ENCODE measurements around the gene INPP5A. TPM values are rescaled to one million over a fixed set of nuclear protein-coding genes. Genes with fewer than 3 reads are reported as not detected.
"Not testable (repeated sequence)": the region's sequence is repeated elsewhere in the genome, so short reads cannot be mapped to it uniquely, and the experiment has no call there.

Gene INPP5A
- total RNA-seq, 1 donor from 2014 or later, result 41.0 TPM

- Mint-ChIP-seq H3K4me3 (no peak overlapping the region), H3K36me3 (no peaks in the 10 kb centered on the region), H3K9me3 (no peaks in the 10 kb centered on the region), H3K4me1 (no peaks in the 10 kb centered on the region), H3K27ac (no peak overlapping the region), H3K27me3 (ENCODE audit: low read depth) (no peaks in the 10 kb centered on the region)
- TF ChIP-seq CTCF (IDR thresholded peaks at IDR 0.05; ENCODE audit: unreplicated experiment), result no peak
- no peak for DNase-seq (ENCODE audit: low spot score in 2 of 2, unreplicated experiment in 2 of 2)
These were observed 34.9 kb upstream of the INPP5A start for GRCh38 chr10:132502544-132503300.

DNA sequence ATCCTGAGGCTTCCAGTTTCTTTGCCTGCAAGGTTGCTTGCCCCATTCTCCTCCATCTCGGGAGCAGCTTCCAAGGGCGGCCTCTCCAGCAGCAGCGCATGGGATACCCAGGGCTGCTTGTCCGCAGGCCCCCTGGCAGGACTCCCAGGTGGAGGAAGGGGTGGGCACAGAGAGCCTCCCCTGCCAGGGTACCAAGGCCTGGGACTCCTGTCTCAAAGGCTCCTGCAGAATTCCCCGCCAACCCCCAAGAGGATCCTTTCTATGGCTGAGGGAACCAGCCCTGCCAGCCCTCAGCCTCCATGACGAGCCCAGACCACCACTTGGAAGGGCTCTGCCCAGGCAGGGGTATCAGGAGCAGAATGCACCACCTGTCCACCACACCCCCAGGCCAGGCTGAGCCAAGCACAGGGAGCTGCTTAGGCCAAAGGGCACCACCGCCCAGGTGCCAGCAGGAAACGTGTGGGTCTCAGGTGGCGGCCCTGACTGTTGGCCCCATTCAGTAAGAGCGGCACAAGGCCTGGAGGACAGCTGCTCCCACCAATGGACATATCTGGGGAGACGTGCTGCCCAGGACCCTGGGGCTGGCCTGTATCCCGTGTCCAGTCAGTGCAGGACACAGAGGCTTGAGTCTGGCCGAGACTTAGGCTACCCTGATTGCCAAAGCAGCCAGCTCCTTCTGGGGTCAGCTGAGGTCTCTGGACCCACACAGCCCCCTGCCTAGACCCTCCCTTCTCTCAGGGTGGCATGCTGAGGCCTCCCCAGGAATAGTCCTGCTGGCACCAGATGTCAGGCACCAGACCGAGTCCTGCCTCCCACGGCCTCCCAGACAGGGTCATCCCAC, 33.8 kb upstream of the INPP5A start:
- H3K27ac Mint-ChIP-seq, result no peak overlapping the region
- TF ChIP-seq CTCF (IDR thresholded peaks at IDR 0.05; ENCODE audit: unreplicated experiment), result no peak
- no peak for DNase-seq (ENCODE audit: low spot score in 2 of 2, unreplicated experiment in 2 of 2)
- H3K27me3 Mint-ChIP-seq (ENCODE audit: low read depth), result no peaks in the 10 kb centered on the region
- H3K4me3 Mint-ChIP-seq, result no peak overlapping the region
- no peaks in the 10 kb centered on the region for H3K9me3 Mint-ChIP-seq
- H3K4me1 Mint-ChIP-seq, result no peaks in the 10 kb centered on the region
- H3K36me3 Mint-ChIP-seq, result no peaks in the 10 kb centered on the region

GRCh38 chr10:132504501-132505272, 32.9 kb upstream of the INPP5A start:
- Mint-ChIP-seq H3K4me1 (no peaks in the 10 kb centered on the region), H3K4me3 (no peak overlapping the region), H3K27ac (no peak overlapping the region), H3K36me3 (no peaks in the 10 kb centered on the region), H3K9me3 (no peaks in the 10 kb centered on the region), H3K27me3 (ENCODE audit: low read depth) (no peaks in the 10 kb centered on the region)
- TF ChIP-seq CTCF (IDR thresholded peaks at IDR 0.05; ENCODE audit: unreplicated experiment), result no peak
- no peak for DNase-seq (ENCODE audit: low spot score in 2 of 2, unreplicated experiment in 2 of 2)

- not testable (repeated sequence) for H3K4me1 Mint-ChIP-seq, H3K27ac Mint-ChIP-seq, H3K4me3 Mint-ChIP-seq
These were observed 32.0 kb upstream of the INPP5A start for GRCh38 chr10:132505546-132505945.

DNA sequence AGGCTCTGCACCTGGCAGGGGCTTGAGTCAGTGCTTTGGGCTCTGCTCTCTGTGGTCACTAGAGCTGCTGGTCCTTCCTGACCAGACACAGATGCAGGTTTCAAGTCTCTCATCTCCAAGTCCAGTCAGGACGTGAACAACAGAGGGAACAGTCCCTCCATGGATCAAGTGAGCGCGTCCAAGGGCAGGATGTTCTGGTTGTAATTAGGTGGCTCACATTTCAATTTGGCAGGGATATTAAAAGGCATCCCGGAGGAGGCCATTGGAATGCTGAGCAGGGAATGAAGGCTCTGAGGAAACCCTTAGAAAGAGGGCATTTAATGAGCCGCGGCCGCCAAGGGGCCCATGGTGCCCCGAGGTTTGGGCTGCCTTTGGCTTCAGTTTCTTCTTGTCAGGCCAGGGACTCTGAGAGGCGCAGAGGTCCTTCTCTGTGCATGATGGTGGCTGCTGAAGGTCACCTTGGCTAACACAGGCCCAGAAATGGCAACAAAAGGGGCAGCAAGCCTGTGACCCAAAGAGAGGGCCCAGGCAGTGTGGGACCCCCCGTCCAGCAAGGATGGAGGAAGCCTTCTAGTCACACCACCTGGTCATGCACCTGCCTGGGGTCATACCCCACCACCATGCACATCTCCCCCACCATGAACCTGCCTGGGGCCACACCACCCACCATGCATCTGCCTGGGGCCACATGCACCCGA, 30.7 kb upstream of the INPP5A start:
- no peaks in the 10 kb centered on the region for H3K36me3 Mint-ChIP-seq
- H3K27me3 Mint-ChIP-seq (ENCODE audit: low read depth), result no peaks in the 10 kb centered on the region
- no peak overlapping the region for H3K27ac Mint-ChIP-seq
- no peaks in the 10 kb centered on the region for H3K9me3 Mint-ChIP-seq
- DNase-seq (ENCODE audit: low spot score in 2 of 2, unreplicated experiment in 2 of 2), result no peak
- H3K4me1 Mint-ChIP-seq, result peaks cover 3% of the 10 kb centered on the region
- no peak for TF ChIP-seq CTCF (IDR thresholded peaks at IDR 0.05; ENCODE audit: unreplicated experiment)
- no peak overlapping the region for H3K4me3 Mint-ChIP-seq

More at GRCh38 chr10:132505546-132505945, 32.0 kb upstream of the INPP5A start:
- DNase-seq (ENCODE audit: low spot score in 2 of 2, unreplicated experiment in 2 of 2); H3K9me3 Mint-ChIP-seq; H3K36me3 Mint-ChIP-seq; H3K27me3 Mint-ChIP-seq (ENCODE audit: low read depth): not testable (repeated sequence)

Measured in mesothelial cell of epicardium (in vitro differentiated cells).